Mammary epithelial cell (primary cell): ENCODE results near the gene ABCB8.

Source experiments
- EZH2 ChIP-seq: IDR thresholded peaks from 2 replicates; pipeline ENCODE4 v1.6.1; 2012; ENCODE audit warnings: low read length, inconsistent platforms, borderline replicate concordance
- TF ChIP-seq, protein P1 (sequence below), 2 donors: IDR thresholded peaks in 1 of 2; conservative IDR thresholded peaks in 1 of 2; 2 replicates each; pipeline ENCODE4 v1.5.1; 2011 to 2012; ENCODE audit warnings: inconsistent platforms in 2 of 2, low read length in 2 of 2, mild to moderate bottlenecking in 2 of 2, control low read depth in 1 of 2, low read depth in 1 of 2; ENCODE audit not compliant: insufficient read depth in 1 of 2; ENCODE audit errors: extremely low read depth in 1 of 2

DNA sequence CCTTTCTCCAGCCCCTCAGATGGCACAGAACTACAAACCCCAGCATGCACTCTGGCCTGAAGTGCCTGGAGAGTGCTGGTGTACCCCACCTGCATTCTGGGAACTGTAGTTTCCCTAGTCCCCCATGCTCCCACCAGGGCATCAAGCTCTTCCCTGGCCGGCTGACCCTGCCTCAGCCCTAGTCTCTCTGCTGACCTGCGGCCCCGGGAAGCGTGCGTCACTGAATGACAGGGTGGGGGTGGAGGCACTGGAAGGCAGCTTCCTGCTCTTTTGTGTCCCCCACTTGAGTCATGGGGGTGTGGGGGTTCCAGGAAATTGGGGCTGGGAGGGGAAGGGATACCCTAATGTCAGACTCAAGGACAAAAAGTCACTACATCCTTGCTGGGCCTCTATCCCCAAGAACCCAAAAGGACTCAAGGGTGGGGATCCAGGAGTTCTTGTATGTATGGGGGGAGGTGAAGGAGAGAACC is 35.4 kb upstream of the ABCB8 start:
- TF ChIP-seq, protein P1, sequence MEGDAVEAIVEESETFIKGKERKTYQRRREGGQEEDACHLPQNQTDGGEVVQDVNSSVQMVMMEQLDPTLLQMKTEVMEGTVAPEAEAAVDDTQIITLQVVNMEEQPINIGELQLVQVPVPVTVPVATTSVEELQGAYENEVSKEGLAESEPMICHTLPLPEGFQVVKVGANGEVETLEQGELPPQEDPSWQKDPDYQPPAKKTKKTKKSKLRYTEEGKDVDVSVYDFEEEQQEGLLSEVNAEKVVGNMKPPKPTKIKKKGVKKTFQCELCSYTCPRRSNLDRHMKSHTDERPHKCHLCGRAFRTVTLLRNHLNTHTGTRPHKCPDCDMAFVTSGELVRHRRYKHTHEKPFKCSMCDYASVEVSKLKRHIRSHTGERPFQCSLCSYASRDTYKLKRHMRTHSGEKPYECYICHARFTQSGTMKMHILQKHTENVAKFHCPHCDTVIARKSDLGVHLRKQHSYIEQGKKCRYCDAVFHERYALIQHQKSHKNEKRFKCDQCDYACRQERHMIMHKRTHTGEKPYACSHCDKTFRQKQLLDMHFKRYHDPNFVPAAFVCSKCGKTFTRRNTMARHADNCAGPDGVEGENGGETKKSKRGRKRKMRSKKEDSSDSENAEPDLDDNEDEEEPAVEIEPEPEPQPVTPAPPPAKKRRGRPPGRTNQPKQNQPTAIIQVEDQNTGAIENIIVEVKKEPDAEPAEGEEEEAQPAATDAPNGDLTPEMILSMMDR (conservative IDR thresholded peaks at IDR 0.05 in 1 of 2, IDR thresholded peaks at IDR 0.05 in 1 of 2; ENCODE audit: extremely low read depth in 1 of 2, insufficient read depth in 1 of 2, low read depth in 1 of 2, low read length in 2 of 2), result no peak
- TF ChIP-seq EZH2, result no peak
